ENCODE data around the gene HTT. TPM values are rescaled to one million over a fixed set of nuclear protein-coding genes. Genes with fewer than 3 reads are reported as not detected.

The HTT gene
- total RNA-seq, 2 experiments from 2014 or later: 80.1 to 127 TPM

- no peak for DNase-seq
- intact Hi-C loops (cut with DNase I, micrococcal nuclease): loop anchor here in 1 of 2 experiments (1.0 to 5.0 kb wide), 2 partner anchors 250 to 289 kb away; no protein-coding TSS in a partner anchor
- POLR2A ChIA-PET: no interaction called here
- CTCF ChIA-PET: interaction anchor here (0.7 to 1.1 kb wide), 3 partner anchors 16 to 156 kb away, joined by 3 read pairs; no protein-coding TSS in a partner anchor
- H3K9me3 Mint-ChIP-seq (ENCODE audit: low read depth): no peaks in the 10 kb centered on the region
- H3K27me3 Mint-ChIP-seq: no peaks in the 10 kb centered on the region
- H3K36me3 Mint-ChIP-seq (ENCODE audit: low read depth): peaks cover 27% of the 10 kb centered on the region
- no peak overlapping the region for H3K27ac Mint-ChIP-seq
- peaks cover 51% of the 10 kb centered on the region for H3K4me1 Mint-ChIP-seq
- H3K4me3 Mint-ChIP-seq: no peak overlapping the region
- no peak for ATAC-seq
Observed at GRCh38 chr4:3193531-3194203, 119.2 kb downstream of the HTT start.

DNA sequence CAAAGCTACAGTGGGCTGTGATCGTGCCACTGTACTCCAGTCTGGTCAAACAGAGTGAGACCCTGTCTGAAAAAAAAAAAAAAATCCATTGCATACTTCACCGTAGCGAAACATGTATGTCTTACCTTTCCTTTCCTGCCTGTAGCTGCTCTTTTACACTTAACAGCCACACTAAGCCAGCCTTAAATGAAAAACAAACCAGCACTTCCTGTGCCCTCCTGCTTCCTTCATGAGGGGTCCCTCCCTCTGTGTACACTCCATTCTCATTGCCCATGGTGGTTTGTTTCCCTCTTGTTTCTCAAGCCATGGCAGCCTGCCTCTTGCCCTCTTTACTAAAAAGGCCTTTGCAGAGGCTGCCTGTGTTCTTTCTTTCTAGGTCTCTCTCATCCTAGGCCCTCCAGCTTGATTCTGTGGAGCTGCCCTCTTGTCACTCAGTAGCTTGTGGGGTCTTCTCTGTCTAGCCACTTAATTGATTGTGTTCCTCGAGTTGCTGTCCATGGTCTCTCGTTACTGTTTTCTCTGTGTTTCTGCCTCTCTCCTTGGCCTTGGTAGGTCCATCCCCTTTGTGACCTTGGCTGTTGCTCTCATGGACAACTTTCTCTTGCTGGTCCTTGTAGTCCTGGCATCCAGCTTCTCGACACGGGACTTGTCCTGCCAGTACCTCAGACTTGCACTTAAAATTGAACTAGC lies 122.3 kb downstream of the HTT start:
- peaks cover 20% of the 10 kb centered on the region for H3K36me3 Mint-ChIP-seq (ENCODE audit: low read depth)
- peaks cover 62% of the 10 kb centered on the region for H3K4me1 Mint-ChIP-seq
- ATAC-seq (no peak), DNase-seq (no peak)
- intact Hi-C loops (cut with DNase I, micrococcal nuclease): no loop called here
- H3K9me3 Mint-ChIP-seq (ENCODE audit: low read depth): no peaks in the 10 kb centered on the region
- CTCF ChIA-PET: interaction anchor here (0.7 to 1.8 kb wide), 2 partner anchors 22 to 805 kb away, joined by 4 read pairs; no protein-coding TSS in a partner anchor
- peak overlapping the region; percentile 5 for H3K27ac Mint-ChIP-seq
- H3K4me3 Mint-ChIP-seq: no peak overlapping the region
- no peaks in the 10 kb centered on the region for H3K27me3 Mint-ChIP-seq
- POLR2A ChIA-PET: interaction anchor here (0.6 kb wide), 1 partner anchor 95 kb away, joined by 3 read pairs; no protein-coding TSS in a partner anchor

DNA sequence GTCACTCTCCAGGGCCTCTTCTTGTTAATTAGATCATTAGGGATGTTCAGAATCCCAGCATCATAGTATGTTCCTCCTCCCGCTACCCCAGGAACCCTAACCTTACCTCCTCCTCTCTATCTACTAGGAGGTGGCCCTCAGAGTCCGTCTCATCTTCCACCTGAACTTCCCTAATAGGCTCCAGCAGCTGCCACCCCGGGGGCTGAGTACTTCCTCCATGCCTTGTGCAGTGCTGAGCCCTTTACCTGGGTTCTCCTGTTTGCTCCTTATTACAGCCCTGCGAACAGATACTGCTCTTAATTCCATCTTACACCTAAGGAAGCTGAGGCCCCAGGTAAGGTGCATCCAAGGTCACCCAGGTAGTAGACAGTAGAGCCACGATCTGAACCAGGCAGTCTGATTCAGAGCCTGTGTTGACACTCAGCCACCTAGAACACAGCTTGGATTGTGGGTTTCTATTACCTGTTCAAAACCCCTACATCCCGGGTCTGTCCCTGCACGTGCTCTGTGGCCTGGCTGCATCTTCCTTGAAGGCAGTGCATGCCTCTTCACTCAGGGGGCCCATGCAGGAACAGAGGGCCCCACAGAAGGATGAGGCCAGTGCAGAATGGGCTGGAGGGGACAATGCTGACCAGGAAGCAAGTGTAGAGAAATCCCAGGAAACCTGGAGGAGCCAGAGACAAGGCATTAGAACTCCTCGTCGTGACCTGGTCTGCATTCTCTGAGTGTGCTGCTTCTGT lies 123.1 kb downstream of the HTT start:
- Mint-ChIP-seq H3K27me3 (no peaks in the 10 kb centered on the region), H3K9me3 (ENCODE audit: low read depth) (no peaks in the 10 kb centered on the region), H3K36me3 (ENCODE audit: low read depth) (peaks cover 21% of the 10 kb centered on the region), H3K4me3 (no peak overlapping the region), H3K27ac (no peak overlapping the region), H3K4me1 (peaks cover 66% of the 10 kb centered on the region)
- intact Hi-C loops (cut with DNase I, micrococcal nuclease): no loop called here
- POLR2A ChIA-PET: interaction anchor here (0.7 kb wide), 1 partner anchor 244 kb away, joined by 3 read pairs; no protein-coding TSS in a partner anchor
- no peak for ATAC-seq
- DNase-seq: no peak
- CTCF ChIA-PET: interaction anchor here (1.8 kb wide), 1 partner anchor 23 kb away, joined by 4 read pairs; no protein-coding TSS in a partner anchor

DNA sequence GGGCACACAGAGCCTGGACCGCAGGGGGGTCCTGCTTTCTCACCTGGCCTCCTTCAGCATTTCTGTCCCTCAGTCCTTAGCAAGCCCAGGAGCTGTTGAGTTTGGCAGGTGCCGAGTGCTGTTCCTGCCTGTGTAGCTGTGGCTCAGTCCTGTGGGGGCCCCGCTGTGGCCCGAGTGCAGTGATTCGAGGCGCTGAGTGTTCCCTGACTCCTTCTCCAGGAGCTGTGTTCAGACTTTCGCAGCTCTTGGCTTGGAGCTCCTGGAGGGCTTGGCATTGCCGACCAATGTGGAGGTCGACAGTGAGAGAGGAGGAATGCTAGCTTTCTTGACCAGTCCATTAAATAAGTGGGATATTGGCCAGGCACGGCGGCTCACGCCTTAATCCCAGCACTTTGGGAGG lies 124.4 kb downstream of the HTT start:
- CTCF ChIA-PET: interaction anchor here (0.6 to 1.8 kb wide), 3 partner anchors 9 to 50 kb away, joined by 3 to 4 read pairs (median 4); no protein-coding TSS in a partner anchor
- H3K4me1 Mint-ChIP-seq: peaks cover 73% of the 10 kb centered on the region
- H3K27me3 Mint-ChIP-seq: no peaks in the 10 kb centered on the region
- POLR2A ChIA-PET: interaction anchor here (0.7 kb wide), 1 partner anchor 29 kb away, joined by 4 read pairs; no protein-coding TSS in a partner anchor
- no peaks in the 10 kb centered on the region for H3K9me3 Mint-ChIP-seq (ENCODE audit: low read depth)
- ATAC-seq (no peak), DNase-seq (no peak)
- intact Hi-C loops (cut with DNase I, micrococcal nuclease): no loop called here
- H3K36me3 Mint-ChIP-seq (ENCODE audit: low read depth): peaks cover 29% of the 10 kb centered on the region
- H3K4me3 Mint-ChIP-seq: no peak overlapping the region
- no peak overlapping the region for H3K27ac Mint-ChIP-seq

GRCh38 chr4:3199653-3200422 lies 125.4 kb downstream of the HTT start:
- no peak for ATAC-seq
- CTCF ChIA-PET: interaction anchor here (0.6 kb wide), 1 partner anchor 171 kb away, joined by 3 read pairs; no protein-coding TSS in a partner anchor
- intact Hi-C loops (cut with DNase I, micrococcal nuclease): loop anchor here (5.0 kb wide), 3 partner anchors 113 to 1343 kb away; partner anchors contain the start of genes HGFAC (in 1 of the 2) and LETM1 (in 1 of the 2)
- peaks cover 35% of the 10 kb centered on the region for H3K36me3 Mint-ChIP-seq (ENCODE audit: low read depth)
- POLR2A ChIA-PET: no interaction called here
- no peak overlapping the region for H3K4me3 Mint-ChIP-seq
- peaks cover 70% of the 10 kb centered on the region for H3K4me1 Mint-ChIP-seq
- no peak for DNase-seq
- H3K27ac Mint-ChIP-seq: no peak overlapping the region
- H3K27me3 Mint-ChIP-seq: no peaks in the 10 kb centered on the region
- H3K9me3 Mint-ChIP-seq (ENCODE audit: low read depth): no peaks in the 10 kb centered on the region

GRCh38 chr4:3200423-3201090 lies 126.1 kb downstream of the HTT start:
- Mint-ChIP-seq H3K4me3 (no peak overlapping the region), H3K4me1 (peaks cover 63% of the 10 kb centered on the region), H3K27ac (no peak overlapping the region), H3K9me3 (ENCODE audit: low read depth) (no peaks in the 10 kb centered on the region), H3K27me3 (no peaks in the 10 kb centered on the region), H3K36me3 (ENCODE audit: low read depth) (peaks cover 30% of the 10 kb centered on the region)
- no peak for ATAC-seq
- POLR2A ChIA-PET: no interaction called here
- DNase-seq: no peak
- intact Hi-C loops (cut with DNase I, micrococcal nuclease): loop anchor here (5.0 kb wide), 3 partner anchors 113 to 1343 kb away; partner anchors contain the start of genes HGFAC (in 1 of the 2) and LETM1 (in 1 of the 2)
- CTCF ChIA-PET: interaction anchor here (0.5 to 2.1 kb wide), 3 partner anchors 10 to 108 kb away, joined by 3 to 10 read pairs (median 3); no protein-coding TSS in a partner anchor

- Mint-ChIP-seq H3K4me3 (peak overlapping the region; percentile 41), H3K36me3 (ENCODE audit: low read depth) (peaks cover 32% of the 10 kb centered on the region), H3K27me3 (no peaks in the 10 kb centered on the region), H3K4me1 (peaks cover 49% of the 10 kb centered on the region), H3K27ac (peak overlapping the region; percentile 82), H3K9me3 (ENCODE audit: low read depth) (no peaks in the 10 kb centered on the region)
- ChIA-PET POLR2A (interaction anchor here (0.6 to 1.2 kb wide), 2 partner anchors 86 to 324 kb away, joined by 3 read pairs; no protein-coding TSS in a partner anchor), CTCF (interaction anchor here (0.5 to 2.1 kb wide), 6 partner anchors 10 to 1155 kb away, joined by 3 to 10 read pairs (median 3); no protein-coding TSS in a partner anchor)
- ATAC-seq (peak; percentile 92), DNase-seq (peak; percentile 82)
- intact Hi-C loops (cut with DNase I, micrococcal nuclease): loop anchor here (1.0 to 5.0 kb wide), 5 partner anchors 91 to 1345 kb away; partner anchors contain the start of genes HGFAC (in 1 of the 2), LETM1 (in 1 of the 2) and RGS12 (in 1 of the 2)
Observed at GRCh38 chr4:3201718-3202702, 127.5 kb downstream of the HTT start.

DNA sequence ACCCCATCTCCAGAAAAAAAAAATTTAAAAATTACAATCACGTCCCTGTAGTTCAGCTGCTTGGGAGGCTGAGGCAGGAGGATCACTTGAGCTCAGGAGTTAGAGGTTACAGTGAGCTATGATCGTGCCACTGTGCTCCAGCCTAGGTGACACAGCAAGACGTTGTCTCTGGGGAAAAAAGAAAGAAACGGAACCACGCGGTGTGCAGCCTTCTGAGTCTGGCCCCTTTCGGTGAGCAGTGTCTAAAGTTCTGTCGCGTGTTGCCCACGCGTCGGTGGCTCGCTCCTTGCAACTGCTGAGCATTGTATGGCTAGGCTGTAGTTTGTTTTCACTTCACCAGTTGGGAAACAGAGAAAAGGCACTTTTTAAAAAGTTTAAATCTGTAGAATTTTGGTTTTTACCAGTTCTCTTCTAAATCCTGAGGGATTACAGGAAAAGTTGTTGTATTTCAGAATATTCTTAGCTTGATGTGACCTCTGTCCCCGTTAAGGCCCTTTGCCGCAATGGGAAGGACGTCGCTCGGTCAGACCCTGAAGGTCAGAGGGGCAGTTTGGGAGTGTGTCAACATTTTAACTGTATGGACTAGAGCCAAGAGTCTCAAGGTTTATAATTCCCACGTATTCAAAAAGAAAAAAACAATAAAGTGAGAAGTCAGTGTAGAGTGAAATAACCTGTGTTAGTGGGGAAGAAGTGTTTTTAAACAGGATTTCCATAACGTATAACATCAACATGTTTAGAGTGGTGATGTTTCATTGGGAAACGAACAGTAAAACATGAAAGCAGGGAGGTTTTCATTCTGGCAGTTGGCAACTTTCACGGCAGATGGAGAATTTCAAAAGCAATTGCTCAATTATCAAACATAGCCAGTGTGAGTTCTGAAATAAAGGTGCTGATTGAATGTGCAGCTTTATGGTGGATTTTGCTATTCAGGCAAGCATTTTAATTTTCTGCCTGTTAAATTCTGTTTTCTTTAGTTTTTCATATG lies 128.6 kb downstream of the HTT start:
- H3K27ac Mint-ChIP-seq: peak overlapping the region; percentile 82
- no peaks in the 10 kb centered on the region for H3K27me3 Mint-ChIP-seq
- H3K4me1 Mint-ChIP-seq: peaks cover 40% of the 10 kb centered on the region
- H3K9me3 Mint-ChIP-seq (ENCODE audit: low read depth): no peaks in the 10 kb centered on the region
- ATAC-seq (peak; percentile 50), DNase-seq (peak; percentile 67)
- H3K36me3 Mint-ChIP-seq (ENCODE audit: low read depth): peaks cover 40% of the 10 kb centered on the region
- CTCF ChIA-PET: interaction anchor here (0.9 to 2.1 kb wide), 2 partner anchors 13 to 98 kb away, joined by 6 to 10 read pairs; no protein-coding TSS in a partner anchor
- POLR2A ChIA-PET: no interaction called here
- intact Hi-C loops (cut with DNase I, micrococcal nuclease): loop anchor here (1.0 to 5.0 kb wide), 5 partner anchors 90 to 1346 kb away; partner anchors contain the start of genes HGFAC (in 1 of the 2), LETM1 (in 1 of the 2) and RGS12 (in 1 of the 2)
- H3K4me3 Mint-ChIP-seq: peak overlapping the region; percentile 41
